HG02571 (cell line): Measurements from ENCODE around the gene TRIM38.
"Not testable (repeated sequence)": the region's sequence is repeated elsewhere in the genome, so short reads cannot be mapped to it uniquely, and the experiment has no call there.

Source experiments
- ATAC-seq: cut with Tn5 transposase; IDR thresholded peaks from one replicate; pipeline ENCODE4 v1.9.1; 2021; ENCODE audit warnings: mild to moderate bottlenecking, moderate library complexity; ENCODE audit not compliant: unreplicated experiment

Gene TRIM38, protein sequence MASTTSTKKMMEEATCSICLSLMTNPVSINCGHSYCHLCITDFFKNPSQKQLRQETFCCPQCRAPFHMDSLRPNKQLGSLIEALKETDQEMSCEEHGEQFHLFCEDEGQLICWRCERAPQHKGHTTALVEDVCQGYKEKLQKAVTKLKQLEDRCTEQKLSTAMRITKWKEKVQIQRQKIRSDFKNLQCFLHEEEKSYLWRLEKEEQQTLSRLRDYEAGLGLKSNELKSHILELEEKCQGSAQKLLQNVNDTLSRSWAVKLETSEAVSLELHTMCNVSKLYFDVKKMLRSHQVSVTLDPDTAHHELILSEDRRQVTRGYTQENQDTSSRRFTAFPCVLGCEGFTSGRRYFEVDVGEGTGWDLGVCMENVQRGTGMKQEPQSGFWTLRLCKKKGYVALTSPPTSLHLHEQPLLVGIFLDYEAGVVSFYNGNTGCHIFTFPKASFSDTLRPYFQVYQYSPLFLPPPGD

DNA sequence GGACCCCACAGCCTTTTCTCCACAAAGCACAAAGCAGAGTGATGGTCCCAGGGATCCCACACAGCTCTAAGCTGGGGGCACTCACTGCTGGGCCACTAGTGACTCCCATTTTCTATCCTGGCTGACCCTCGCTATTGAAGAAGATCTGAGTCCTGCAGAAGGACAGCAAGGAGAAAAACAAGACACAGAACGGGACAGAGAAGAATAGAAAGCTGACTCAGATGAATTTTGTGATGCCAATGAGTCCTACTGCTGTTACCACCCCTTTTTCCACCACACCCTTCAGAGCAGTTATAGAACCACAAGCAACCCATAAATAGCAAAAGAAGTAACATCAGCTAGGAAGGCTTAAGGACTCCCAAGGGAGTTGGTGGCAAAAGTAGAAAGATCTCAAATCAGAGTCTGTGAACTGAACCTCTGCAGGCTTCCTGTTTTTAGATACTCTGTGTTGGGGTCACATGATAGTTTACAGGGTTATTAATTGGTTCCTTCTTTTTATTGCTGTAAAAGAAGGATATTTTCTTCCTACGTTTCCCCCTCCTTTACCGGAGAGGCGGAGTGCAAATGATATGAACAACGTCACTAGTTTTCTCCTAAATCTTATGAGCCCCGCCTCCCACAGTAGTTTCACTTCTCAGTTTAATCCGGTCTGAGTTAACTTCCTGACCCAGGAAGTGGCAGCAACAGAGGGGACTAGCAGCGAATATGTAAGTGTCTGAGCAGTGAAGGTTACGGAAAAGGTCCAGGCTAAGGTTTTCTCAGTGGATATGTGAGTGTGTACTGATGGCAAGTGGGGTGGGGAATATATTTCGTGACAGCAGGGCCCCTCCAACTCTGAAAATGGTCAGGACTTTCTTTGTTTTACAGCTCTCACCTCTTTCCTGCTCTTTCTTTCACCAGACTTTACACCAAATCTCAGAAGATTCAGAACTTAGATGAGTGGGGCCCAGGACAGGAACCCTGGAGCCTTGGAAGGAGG, at the start of gene TRIM38:
TSS of gene TRIM38 (plus strand) at position 654 of the 979 bp plus-strand sequence. CDS start 3,721 bp downstream, outside the sequence.
- ATAC-seq: peak; percentile 76

DNA sequence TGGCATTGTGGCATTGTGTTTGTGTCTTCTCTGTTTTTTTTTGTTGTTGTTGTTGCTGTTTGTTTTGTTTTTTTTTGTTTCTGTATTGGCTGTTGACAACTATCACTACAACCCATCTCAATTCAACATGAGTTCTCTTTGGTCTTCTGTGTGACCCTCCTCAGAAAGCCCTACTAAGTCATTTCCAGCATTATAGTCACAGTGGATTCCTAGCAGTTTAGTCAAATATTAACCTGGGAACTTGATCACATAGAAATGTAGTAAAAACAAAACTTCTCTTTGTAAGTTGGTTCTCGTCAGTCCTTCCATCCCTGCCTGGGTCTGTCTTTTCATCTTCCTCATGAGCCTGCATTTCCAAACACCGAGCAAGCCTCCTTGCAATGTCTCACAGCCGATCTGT, 48.9 kb upstream of the TRIM38 start:
- no peak for ATAC-seq

- no peak for ATAC-seq
Observed at GRCh38 chr6:25916330-25916729, 46.3 kb upstream of the TRIM38 start.

GRCh38 chr6:25916789-25917490, 45.7 kb upstream of the TRIM38 start:
- no peak for ATAC-seq

DNA sequence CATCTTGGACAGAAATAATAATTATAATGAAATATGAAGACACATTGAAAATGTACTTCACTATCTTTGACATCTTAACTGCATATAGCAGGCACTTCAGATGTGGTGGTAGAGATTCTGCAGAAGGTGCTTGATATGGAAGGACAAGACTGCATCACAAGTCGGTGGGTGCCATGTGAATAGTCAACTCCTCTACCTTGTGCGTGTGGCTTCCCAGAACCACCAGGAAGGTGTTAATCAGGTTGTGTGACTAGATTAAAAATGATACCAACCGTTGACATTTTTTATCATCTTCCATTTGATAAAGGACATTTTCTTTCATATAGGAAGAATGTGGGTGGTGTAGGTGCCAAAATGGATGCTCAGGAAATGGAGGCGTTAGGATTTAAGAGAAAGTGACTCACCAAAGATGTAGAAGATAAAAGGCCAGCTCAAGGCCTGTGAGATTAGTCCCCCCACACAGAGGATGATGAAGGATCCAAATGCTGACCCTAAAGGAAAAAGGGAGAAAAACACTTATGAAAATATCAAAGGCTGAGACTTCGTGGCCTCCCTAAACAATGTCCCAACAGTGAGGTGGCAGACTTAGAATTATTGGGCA, 44.4 kb upstream of the TRIM38 start:
- ATAC-seq: no peak

DNA sequence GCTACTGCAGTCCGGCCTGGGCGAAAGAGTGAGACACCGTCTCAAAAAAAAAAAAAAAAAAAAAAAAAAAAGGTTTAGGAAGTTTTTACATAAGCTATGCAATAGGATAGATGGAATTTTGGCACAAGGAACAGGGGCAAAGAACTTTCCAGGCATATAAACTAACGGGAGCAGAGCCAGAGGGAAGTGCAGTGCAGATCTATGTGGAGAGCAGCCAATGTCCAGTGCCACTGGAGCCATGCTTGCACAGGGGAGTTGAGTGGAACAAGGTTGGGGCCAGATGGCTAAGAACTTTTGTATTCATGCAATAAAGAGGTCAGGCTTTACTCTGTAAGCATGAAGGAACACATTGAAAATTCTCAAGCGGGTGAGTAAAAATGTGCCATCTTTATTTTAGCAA, 42.9 kb upstream of the TRIM38 start:
- ATAC-seq: no peak

DNA sequence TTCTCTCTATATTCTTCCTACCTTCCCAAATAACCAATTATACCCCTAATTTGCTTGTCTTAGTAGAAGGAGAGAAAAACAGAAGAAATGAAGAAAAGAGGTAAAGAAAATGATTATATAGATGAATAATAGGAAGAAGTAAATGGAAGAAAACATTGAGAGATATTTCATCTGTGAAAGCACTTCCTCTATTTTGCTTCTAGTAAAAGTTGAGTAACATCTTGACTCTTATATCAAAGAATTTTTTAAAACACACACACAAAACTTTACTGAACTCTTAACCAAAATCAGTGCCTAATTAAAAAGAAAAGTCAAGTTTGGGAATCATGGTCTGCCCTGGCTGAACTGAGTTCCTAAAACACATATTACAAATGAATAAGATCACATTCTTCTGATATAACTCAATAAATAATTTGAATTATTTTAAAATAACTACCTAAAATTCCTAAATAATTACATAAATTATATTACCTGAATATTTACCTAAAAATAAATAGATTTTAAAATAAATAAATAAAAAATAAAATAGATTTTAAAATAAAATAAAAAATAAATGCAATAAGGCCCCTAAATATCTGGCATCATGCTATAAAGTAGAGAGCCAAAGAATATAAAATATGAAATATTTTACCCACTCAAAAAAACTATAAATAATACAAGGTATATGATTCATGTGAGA, 40.9 kb upstream of the TRIM38 start:
- no peak for ATAC-seq

GRCh38 chr6:25922301-25922700, 40.3 kb upstream of the TRIM38 start:
- no peak for ATAC-seq

- ATAC-seq: no peak
Observed at GRCh38 chr6:25925876-25926275, 36.7 kb upstream of the TRIM38 start.

GRCh38 chr6:25927178-25927577, 35.4 kb upstream of the TRIM38 start:
- no peak for ATAC-seq

- no peak for ATAC-seq
Observed at GRCh38 chr6:25927756-25928216, 34.8 kb upstream of the TRIM38 start.

DNA sequence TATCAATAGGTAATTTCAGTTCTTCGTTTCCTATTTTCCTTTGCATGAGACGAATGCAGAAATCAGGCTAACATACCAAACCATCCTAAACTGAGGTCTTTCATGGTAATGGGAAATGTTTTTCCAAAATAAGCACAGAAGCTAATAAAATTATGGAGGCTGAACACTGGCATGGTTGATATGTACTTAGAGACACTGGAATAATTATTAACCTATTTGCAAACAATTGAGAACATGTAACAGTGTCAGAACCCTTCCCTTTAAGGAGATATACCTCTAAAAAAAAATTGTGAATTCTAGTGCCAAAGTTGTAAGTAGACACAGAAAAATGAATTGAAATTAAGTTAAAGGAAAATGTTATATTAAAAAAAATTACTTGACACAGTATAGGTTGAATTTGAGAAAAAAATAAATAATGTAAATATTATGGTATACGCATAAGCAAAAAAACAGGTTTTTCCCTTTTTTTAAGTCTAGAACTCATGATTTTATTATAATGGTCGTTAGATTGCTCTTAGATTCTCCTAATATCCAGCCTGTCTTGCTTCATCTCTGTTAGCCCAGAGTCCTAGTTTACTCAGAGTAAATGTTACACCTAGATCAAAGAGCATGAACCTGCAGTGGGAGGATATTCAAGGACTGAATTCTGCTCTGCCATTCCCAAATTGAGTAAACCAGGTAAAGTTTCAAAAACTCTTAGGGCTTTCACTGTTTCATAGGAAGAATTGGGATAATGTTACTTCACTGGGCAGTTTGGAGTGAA, 33.9 kb upstream of the TRIM38 start:
- no peak for ATAC-seq

GRCh38 chr6:25929785-25930184, 32.8 kb upstream of the TRIM38 start:
- not testable (repeated sequence) for ATAC-seq

DNA sequence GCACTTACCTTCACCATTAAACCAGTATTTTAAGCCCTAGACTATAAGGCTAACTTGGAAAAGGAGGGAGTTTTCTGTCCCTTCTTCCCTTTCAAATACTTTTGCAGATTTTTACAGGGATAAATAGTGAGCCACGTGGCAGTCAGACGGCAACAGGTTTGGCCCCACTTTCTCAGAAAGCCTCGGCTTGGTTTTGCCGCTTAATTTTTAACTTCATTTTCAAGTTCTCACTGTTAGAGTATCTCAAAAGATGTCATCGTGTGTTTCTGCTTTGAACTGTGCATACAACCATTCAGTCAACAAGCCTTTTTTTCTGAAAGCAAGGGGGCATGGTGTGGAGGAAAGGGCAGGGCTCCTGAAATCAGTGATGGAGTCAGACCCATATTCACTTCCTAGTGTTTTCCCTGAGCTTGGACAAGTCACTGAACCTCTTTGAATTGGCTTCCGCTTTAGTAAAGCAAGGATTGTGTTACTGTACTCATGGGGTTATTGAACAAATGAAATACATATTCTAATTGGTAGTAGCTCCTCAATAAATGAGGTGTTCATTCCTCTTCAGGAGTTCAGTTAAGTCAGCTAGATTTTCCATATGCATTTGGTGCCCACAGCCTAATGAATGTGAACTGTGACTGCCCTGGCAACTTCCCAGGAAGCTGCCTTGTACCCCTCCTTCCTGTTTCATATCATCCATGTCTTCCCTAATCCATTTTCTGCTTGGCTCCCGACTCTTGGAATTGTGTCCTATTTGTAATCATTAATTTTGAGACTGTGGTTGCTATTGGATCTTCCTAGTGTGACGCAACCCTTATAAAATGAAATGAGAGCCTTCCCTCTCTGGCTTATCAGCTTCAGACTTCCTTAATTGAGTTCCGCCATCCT, 31.8 kb upstream of the TRIM38 start, which contains the start of gene SLC17A2:
TSS of gene SLC17A2 (minus strand) at position 160 of the 879 bp plus-strand sequence. CDS start 4,895 bp downstream, outside the sequence.
- ATAC-seq: no peak

GRCh38 chr6:25931411-25931709, 31.2 kb upstream of the TRIM38 start:
- no peak for ATAC-seq

GRCh38 chr6:25934156-25934555, 28.4 kb upstream of the TRIM38 start:
- no peak for ATAC-seq

DNA sequence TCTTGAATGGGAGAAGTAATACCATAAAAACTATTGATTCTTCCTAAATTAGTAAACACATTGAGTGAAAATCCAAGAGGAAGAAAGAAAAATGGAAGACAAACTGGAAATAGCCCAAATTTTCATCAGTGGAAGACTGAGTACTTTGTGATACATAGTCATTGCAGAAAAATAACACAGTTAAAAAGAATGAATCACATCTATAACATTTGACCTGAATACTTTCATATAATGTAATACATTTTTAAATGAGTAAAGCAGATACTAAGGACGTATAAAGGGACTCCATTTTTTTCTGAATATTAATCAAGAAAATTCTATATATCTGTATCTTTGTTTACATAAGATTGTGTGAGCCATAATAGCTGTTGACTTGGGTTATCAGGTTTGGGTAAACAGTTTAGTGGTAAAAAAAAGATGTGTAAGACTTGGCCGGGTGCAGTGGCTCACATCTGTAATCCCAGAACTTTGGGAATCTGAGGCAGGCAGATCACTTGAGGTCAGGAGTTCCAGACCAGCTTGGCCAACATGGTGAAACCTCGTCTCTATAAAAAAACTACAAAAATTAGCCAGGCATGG, 27.8 kb upstream of the TRIM38 start:
- no peak for ATAC-seq

DNA sequence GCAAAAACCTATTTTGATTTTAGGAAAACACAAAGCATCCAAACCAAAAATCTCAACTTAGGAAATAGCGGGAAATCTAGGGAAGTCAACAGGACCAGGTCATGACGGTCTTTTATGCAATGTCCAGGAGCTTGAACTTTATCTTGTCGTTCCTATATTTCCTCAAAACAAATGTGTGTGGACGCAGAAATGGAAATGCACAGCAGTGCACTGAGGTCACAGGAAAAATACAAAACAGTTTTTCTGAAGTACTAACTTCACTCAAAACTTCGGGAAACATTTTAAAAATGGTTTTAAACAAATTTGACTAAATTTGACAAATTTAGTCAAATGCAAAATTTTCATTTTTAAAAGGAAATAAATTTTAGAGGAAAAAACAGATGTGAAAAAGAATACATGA, 26.6 kb upstream of the TRIM38 start:
- no peak for ATAC-seq
